HG02571 (cell line): ENCODE results near the gene MT1A.
"Not testable (repeated sequence)": the region's sequence is repeated elsewhere in the genome, so short reads cannot be mapped to it uniquely, and the experiment has no call there.

Source experiments
- ATAC-seq: cut with Tn5 transposase; IDR thresholded peaks from one replicate; pipeline ENCODE4 v1.9.1; 2021; ENCODE audit warnings: mild to moderate bottlenecking, moderate library complexity; ENCODE audit not compliant: unreplicated experiment

MT1A gene

GRCh38 chr16:56652600-56652999 is 14.1 kb downstream of the MT1A start:
- ATAC-seq, result no peak

GRCh38 chr16:56653218-56653617 is 14.8 kb downstream of the MT1A start:
- no peak for ATAC-seq

GRCh38 chr16:56657555-56658326 is 19.3 kb downstream of the MT1A start, which contains the start of gene MT1F:
MT1F (plus strand) TSS chr16:56657959; CDS start chr16:56658059, 100 bp downstream.
- no peak for ATAC-seq

GRCh38 chr16:56658327-56658875 is 19.9 kb downstream of the MT1A start:
- no peak for ATAC-seq

GRCh38 chr16:56662357-56663354 is 24.2 kb downstream of the MT1A start:
- no peak for ATAC-seq

GRCh38 chr16:56664506-56664905 is 26.0 kb downstream of the MT1A start:
- no peak for ATAC-seq

- not testable (repeated sequence) for ATAC-seq
Observed at GRCh38 chr16:56665286-56666261, 27.1 kb downstream of the MT1A start.

- no peak for ATAC-seq
Observed at GRCh38 chr16:56667581-56668571, 29.4 kb downstream of the MT1A start, which contains the start of gene MT1G. MT1G (minus strand) TSS chr16:56668065; CDS start chr16:56667993, 72 bp downstream.

GRCh38 chr16:56669005-56669839 is 30.8 kb downstream of the MT1A start, which contains the start of gene MT1H:
MT1H (plus strand) TSS chr16:56669814; CDS start chr16:56669885, 71 bp downstream.
- ATAC-seq, result no peak

GRCh38 chr16:56669840-56670619 is 31.6 kb downstream of the MT1A start:
- no peak for ATAC-seq

- ATAC-seq, result no peak
Observed at GRCh38 chr16:56670620-56670934, 32.1 kb downstream of the MT1A start.

- ATAC-seq, result not testable (repeated sequence)
Observed at GRCh38 chr16:56671691-56672090, 33.2 kb downstream of the MT1A start.

- ATAC-seq, result not testable (repeated sequence)
Observed at GRCh38 chr16:56672171-56672570, 33.7 kb downstream of the MT1A start.

- no peak for ATAC-seq
Observed at GRCh38 chr16:56672761-56673536, 34.5 kb downstream of the MT1A start.

- ATAC-seq, result no peak
Observed at GRCh38 chr16:56673921-56674320, 35.5 kb downstream of the MT1A start.

- not testable (repeated sequence) for ATAC-seq
Observed at GRCh38 chr16:56674570-56674969, 36.1 kb downstream of the MT1A start.
